ENCODE results near the gene OSBP2.

DNA sequence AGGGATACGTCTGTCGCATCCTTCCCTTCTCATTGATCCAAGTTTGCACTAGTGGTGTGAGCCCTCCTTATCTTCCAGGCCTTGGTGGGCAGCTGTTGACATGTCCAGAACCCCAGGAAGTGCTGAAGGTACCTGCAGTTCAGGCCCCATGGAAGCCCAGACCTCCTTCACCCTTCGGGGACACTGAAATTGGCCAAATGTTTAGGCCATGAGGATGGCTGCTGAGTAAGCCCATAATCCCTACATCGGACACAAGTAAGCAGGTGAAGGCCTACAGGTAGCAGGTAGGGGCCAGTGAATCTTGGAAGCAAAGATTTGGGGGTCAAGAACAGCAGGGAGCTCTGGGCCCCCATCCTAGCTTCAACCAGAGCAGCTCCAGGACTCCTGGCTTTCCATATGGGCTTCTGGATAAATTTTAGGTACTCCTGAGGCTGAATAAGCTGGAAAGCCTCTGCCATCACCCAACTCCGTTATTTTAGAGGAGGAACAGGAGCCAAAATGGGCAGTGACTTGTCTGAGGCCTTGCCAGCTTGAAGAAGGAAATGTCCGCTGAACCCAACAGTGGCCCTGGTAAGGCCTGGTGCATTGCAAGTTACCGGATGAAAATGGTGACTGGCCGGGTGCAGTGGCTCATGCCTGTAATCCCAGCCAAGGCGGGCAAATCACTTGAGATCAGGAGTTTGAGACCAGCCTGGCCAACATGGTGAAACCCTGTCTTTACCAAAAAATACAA is 228.7 kb downstream of the OSBP2 start:
- TF ChIP-seq BHLHE40 (IDR thresholded peaks at IDR 0.05; ENCODE audit: borderline replicate concordance in 1 of 2, low read depth in 2 of 2, low read length in 1 of 2) (no peak), IRF3 (IDR thresholded peaks at IDR 0.05) (no peak), CREB1 (IDR thresholded peaks at IDR 0.05; ENCODE audit: low read depth) (no peak), RBBP5 (conservative IDR thresholded peaks at IDR 0.05) (no peak), USF2 (IDR thresholded peaks at IDR 0.05; ENCODE audit: borderline replicate concordance, low read depth, low read length) (no peak)
- TF ChIP-seq, protein P1, sequence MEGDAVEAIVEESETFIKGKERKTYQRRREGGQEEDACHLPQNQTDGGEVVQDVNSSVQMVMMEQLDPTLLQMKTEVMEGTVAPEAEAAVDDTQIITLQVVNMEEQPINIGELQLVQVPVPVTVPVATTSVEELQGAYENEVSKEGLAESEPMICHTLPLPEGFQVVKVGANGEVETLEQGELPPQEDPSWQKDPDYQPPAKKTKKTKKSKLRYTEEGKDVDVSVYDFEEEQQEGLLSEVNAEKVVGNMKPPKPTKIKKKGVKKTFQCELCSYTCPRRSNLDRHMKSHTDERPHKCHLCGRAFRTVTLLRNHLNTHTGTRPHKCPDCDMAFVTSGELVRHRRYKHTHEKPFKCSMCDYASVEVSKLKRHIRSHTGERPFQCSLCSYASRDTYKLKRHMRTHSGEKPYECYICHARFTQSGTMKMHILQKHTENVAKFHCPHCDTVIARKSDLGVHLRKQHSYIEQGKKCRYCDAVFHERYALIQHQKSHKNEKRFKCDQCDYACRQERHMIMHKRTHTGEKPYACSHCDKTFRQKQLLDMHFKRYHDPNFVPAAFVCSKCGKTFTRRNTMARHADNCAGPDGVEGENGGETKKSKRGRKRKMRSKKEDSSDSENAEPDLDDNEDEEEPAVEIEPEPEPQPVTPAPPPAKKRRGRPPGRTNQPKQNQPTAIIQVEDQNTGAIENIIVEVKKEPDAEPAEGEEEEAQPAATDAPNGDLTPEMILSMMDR (IDR thresholded peaks at IDR 0.05 in 2 of 3, conservative IDR thresholded peaks at IDR 0.05 in 1 of 3; ENCODE audit: control insufficient read depth in 2 of 3, extremely low read depth in 1 of 3, insufficient read depth in 1 of 3, low read depth in 3 of 3, low read length in 3 of 3): no peak
- TF ChIP-seq, protein P2, sequence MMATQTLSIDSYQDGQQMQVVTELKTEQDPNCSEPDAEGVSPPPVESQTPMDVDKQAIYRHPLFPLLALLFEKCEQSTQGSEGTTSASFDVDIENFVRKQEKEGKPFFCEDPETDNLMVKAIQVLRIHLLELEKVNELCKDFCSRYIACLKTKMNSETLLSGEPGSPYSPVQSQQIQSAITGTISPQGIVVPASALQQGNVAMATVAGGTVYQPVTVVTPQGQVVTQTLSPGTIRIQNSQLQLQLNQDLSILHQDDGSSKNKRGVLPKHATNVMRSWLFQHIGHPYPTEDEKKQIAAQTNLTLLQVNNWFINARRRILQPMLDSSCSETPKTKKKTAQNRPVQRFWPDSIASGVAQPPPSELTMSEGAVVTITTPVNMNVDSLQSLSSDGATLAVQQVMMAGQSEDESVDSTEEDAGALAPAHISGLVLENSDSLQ (IDR thresholded peaks at IDR 0.05): no peak
